ENCODE data around the gene ARHGAP24.

DNA sequence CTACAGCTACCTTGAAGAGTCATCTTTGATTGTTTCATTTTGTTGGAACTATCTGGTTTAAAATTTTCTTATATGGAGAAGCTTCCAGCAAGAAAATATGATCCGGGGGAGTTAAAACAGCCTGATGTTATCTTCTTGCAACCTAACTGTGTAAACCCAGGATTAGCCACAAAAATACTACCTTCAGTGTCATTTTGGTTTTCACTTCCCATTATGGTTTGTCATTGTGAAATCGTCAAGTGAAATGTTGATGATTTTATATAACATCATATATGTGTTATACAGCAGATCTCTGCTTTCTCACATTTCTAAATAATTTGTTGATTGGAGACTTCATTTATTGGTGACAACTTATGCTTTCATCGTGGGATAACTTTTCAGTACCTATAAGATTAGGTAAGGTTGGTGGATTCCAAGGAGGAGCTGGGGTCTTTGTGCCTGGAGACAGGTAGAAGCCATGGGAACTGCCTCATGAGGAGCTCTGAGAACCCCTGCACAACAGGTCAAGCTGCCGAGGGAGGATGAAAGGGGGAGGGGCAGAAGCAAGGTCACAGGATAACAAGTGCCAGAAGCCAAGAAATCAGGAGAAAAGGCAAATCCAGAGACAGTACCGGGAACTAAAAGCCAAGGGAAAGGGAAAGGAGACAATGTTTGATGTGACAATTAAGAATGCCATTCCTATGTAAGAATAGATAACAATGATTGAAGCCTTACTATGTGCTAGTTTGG, 7.2 kb downstream of the ARHGAP24 start:
- TF ChIP-seq KLF15 (CRISPR knock-in tag; IDR thresholded peaks at IDR 0.05; ENCODE audit: borderline replicate concordance) (no peak), SUZ12 (IDR thresholded peaks at IDR 0.05; ENCODE audit: low read depth, low read length) (no peak), FIP1L1 (IDR thresholded peaks at IDR 0.05; ENCODE audit: borderline replicate concordance, insufficient read depth, low read depth, low read length) (no peak), JUN (CRISPR knock-in tag; IDR thresholded peaks at IDR 0.05) (no peak), ATAD3A (CRISPR knock-in tag; IDR thresholded peaks at IDR 0.05) (no peak), RAD21 (CRISPR knock-in tag; IDR thresholded peaks at IDR 0.05) (no peak)
- TF ChIP-seq, protein P1, sequence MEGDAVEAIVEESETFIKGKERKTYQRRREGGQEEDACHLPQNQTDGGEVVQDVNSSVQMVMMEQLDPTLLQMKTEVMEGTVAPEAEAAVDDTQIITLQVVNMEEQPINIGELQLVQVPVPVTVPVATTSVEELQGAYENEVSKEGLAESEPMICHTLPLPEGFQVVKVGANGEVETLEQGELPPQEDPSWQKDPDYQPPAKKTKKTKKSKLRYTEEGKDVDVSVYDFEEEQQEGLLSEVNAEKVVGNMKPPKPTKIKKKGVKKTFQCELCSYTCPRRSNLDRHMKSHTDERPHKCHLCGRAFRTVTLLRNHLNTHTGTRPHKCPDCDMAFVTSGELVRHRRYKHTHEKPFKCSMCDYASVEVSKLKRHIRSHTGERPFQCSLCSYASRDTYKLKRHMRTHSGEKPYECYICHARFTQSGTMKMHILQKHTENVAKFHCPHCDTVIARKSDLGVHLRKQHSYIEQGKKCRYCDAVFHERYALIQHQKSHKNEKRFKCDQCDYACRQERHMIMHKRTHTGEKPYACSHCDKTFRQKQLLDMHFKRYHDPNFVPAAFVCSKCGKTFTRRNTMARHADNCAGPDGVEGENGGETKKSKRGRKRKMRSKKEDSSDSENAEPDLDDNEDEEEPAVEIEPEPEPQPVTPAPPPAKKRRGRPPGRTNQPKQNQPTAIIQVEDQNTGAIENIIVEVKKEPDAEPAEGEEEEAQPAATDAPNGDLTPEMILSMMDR (CRISPR knock-in tag; IDR thresholded peaks at IDR 0.05): no peak
- TF ChIP-seq, protein P2, sequence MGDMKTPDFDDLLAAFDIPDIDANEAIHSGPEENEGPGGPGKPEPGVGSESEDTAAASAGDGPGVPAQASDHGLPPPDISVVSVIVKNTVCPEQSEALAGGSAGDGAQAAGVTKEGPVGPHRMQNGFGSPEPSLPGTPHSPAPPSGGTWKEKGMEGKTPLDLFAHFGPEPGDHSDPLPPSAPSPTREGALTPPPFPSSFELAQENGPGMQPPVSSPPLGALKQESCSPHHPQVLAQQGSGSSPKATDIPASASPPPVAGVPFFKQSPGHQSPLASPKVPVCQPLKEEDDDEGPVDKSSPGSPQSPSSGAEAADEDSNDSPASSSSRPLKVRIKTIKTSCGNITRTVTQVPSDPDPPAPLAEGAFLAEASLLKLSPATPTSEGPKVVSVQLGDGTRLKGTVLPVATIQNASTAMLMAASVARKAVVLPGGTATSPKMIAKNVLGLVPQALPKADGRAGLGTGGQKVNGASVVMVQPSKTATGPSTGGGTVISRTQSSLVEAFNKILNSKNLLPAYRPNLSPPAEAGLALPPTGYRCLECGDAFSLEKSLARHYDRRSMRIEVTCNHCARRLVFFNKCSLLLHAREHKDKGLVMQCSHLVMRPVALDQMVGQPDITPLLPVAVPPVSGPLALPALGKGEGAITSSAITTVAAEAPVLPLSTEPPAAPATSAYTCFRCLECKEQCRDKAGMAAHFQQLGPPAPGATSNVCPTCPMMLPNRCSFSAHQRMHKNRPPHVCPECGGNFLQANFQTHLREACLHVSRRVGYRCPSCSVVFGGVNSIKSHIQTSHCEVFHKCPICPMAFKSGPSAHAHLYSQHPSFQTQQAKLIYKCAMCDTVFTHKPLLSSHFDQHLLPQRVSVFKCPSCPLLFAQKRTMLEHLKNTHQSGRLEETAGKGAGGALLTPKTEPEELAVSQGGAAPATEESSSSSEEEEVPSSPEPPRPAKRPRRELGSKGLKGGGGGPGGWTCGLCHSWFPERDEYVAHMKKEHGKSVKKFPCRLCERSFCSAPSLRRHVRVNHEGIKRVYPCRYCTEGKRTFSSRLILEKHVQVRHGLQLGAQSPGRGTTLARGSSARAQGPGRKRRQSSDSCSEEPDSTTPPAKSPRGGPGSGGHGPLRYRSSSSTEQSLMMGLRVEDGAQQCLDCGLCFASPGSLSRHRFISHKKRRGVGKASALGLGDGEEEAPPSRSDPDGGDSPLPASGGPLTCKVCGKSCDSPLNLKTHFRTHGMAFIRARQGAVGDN (CRISPR knock-in tag; IDR thresholded peaks at IDR 0.05): no peak
- TF ChIP-seq, protein P3, sequence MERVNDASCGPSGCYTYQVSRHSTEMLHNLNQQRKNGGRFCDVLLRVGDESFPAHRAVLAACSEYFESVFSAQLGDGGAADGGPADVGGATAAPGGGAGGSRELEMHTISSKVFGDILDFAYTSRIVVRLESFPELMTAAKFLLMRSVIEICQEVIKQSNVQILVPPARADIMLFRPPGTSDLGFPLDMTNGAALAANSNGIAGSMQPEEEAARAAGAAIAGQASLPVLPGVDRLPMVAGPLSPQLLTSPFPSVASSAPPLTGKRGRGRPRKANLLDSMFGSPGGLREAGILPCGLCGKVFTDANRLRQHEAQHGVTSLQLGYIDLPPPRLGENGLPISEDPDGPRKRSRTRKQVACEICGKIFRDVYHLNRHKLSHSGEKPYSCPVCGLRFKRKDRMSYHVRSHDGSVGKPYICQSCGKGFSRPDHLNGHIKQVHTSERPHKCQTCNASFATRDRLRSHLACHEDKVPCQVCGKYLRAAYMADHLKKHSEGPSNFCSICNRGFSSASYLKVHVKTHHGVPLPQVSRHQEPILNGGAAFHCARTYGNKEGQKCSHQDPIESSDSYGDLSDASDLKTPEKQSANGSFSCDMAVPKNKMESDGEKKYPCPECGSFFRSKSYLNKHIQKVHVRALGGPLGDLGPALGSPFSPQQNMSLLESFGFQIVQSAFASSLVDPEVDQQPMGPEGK (CRISPR knock-in tag; IDR thresholded peaks at IDR 0.05): no peak

All from HepG2 (cell line).